Measurements from ENCODE around the gene PLBD1.

Gene PLBD1

GRCh38 chr12:14564336-14564959, 3.2 kb downstream of the PLBD1 start:
- no peak for DNase-seq (ENCODE audit: low read depth)

DNA sequence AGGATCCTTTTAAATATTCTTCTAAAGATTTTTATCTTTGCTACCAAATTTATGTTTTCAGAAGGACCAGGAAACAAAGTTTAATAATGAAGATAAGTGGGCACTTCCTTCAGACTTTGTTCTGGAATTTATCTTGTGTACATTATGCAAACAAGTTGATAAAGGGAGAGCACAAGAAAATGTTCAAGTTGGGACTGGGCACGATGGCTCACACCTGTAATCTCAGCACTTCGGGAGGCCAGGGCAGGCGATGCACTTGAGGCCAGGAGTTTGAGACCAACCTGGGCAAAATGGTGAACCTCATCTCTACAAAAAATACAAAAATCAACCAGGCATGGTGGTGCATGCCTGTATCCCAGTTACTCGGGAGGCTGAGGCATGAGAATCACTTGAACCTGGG, 4.6 kb downstream of the PLBD1 start:
- no peak for DNase-seq (ENCODE audit: low read depth)

DNA sequence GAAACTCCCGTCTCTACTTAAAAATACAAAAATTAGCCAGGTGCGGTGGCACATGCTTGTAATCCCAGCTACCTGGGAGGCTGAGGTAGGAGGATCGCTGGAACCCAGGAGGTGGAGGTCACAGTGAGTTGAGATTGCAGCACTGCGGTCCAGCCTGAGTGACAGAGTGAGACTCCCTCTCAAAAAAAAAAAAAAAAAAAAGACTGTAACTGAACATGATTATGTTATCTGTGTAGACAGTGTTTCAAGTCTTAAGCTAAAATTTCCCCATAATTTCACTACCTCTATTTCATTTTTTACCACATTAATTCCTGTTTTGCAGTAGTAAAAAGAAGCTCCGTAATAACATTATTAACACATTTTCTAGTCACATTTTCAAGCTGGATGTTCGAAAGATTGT, 5.4 kb downstream of the PLBD1 start:
- no peak for DNase-seq (ENCODE audit: low read depth)

GRCh38 chr12:14561677-14562238, 5.9 kb downstream of the PLBD1 start:
- no peak for DNase-seq (ENCODE audit: low read depth)

- no peak for DNase-seq (ENCODE audit: low read depth)
Measured at GRCh38 chr12:14560904-14561574, 6.6 kb downstream of the PLBD1 start.

DNA sequence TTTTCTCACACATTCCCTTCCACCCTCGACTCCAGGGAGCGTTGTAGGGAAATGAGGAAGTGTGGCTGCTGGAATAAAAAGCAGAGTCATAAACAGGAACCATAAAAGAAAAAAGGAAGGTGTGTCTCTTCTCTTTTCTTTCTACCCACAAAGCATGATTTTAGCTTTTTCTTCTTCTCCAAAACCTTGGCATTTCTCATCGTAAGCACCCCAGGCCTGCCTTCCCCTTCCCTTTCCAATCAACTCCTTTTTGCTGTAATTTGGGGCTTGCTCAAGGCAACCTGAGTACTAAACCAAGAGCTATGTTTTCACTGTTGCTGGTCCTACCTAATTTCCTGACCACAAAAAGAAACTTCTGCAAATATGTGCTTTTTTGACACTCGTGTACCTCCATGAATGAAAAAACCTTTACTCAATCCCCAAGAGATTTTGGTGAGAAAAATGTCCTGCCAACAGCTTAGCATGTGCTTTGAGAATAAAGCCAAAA, 9.2 kb downstream of the PLBD1 start:
- DNase-seq (ENCODE audit: low read depth) = no peak

DNA sequence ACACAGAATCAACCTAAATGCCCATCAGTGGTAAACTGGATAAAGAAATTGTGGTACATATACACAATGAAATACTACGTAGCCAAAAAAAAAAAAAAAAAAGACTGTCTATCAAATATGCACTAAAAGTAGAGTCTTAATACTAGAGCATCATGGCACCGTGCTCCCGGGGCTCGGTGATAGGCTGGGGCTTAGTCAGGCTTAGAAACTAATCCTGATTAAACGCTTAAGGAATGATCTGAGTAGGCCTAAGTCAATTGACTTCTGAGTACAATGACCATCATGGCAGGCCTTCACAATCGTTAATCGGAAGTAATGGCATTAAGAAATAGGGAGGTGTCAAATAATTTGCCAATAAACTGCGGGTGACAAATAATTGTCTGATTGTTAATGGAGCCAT, 9.7 kb downstream of the PLBD1 start:
- DNase-seq (ENCODE audit: low read depth) = no peak

DNA sequence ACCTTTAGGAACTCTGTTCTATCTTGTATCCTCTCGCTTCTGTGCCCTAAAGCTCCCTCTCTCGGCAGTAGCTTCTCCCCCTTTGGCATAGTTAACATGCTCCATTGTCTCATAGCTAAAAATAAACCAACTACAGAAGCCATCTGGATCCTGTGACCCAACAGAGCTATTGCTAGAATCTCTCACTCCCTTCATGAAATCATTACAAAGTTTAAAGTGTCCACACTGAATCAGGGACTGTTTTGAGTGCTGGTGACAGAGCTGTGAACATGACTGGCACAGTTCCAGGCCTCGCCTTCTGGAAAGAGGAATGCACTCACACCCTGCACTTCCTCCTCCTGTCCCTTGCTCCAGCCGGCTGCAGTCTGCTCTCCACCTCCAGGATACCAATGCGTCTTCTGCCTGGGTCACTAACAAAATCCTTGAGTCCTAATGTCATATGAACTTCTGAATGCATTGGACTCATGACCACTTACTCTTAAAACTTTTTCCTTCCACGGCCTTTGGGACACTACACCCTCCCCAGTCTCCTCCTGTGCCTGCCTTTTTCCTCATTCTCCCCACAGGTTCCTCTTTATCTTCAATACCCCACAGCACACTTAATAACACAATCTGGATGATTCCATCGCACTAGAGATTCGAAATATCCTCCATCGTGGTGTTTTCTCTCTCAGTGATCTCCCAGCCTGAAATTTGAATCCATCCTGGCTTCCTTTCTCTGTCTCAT, 13.2 kb downstream of the PLBD1 start:
- DNase-seq (ENCODE audit: low read depth) = no peak

GRCh38 chr12:14548609-14549008, 19.1 kb downstream of the PLBD1 start:
- no peak for DNase-seq (ENCODE audit: low read depth)

GRCh38 chr12:14547571-14547970, 20.1 kb downstream of the PLBD1 start:
- no peak for DNase-seq (ENCODE audit: low read depth)

GRCh38 chr12:14545144-14546124, 22.2 kb downstream of the PLBD1 start:
- DNase-seq (ENCODE audit: low read depth) = no peak

DNA sequence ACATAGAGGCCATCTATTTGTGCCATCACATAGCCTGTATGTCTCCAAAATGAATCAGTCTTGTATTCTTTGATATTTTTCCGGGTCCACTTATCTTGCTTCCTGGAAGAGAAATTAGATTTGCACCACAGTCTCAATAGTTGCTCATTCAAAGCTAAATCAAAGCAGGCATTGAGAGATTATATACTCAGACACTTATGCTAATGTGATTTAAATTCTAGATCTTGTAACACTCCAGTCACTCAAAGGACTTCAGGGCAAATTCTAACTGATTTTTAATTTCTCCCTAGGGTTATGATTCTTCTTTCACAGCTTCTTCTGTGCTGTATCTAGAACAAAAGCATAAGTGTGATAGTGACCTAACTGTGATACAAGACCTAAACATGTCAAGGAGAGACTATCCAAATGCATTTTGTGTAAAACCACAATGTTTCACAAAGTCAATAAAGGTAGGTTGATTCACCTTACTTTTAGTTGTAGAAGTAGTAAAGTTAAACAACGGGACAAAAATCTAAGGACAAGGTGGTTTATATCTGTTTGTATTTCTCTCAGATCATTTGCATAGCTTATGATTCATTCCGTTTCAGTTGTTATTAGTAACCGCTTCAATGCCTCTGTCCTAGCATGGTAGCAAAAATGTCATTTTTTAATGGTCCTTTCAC, 26.8 kb downstream of the PLBD1 start:
- no peak for DNase-seq (ENCODE audit: low read depth)

DNA sequence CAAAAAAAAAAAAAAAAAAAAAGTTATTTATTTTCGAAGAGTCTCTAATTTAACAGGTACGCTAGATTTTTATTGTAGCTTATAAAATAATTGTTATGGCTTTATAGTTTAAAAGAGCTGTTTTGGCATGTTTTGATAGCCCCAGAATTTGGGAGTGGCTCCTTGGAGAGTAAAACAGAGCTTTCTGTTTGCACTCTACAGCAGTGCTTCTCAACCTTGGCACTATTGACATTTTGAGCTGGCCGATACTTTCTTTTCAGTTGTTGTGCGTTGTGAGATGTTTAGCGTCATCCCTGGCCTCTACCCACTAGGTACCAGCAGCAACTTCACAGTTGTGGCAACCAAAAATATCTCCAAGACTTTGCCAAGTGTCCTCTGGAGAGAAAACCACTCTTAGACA, 30.6 kb downstream of the PLBD1 start:
- DNase-seq (ENCODE audit: low read depth) = no peak

GRCh38 chr12:14532152-14532551, 35.5 kb downstream of the PLBD1 start:
- DNase-seq (ENCODE audit: low read depth) = no peak

DNA sequence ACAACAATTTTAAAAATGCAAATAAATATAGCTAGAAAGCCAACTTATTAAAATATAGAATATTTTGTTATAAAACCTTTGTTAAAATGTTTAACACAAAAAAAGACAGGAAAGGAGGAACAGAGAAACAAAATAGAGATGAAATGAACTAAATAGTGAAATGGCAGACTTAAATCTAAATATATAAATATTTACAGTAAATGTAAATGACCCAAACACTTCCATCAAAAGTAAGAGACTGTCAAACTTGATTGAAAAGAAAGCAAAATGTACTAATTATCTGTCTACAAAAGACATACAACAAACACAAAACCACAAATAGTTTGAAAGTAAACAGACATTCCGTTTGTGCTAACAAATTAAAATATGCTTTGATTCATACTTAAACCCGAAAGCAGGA, 41.7 kb downstream of the PLBD1 start:
- DNase-seq (ENCODE audit: low read depth) = no peak

DNA sequence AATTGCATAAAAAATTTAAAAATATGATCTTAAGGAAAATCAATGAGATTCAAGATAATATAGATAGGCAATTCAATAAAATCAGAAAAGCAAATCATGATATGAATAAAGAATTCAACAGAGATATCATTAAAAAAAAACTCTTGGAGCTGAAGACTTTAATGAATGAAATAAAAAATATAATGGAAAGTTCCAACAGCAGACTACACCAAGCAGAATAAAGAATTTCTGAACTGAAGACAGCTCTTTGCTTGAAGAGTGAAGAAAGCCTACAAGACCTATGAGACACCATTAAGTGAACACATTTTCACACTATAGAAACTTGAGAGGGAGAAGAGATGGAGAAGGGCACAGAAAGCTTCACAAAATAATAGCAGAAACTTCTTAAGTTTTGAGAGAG, 45.9 kb downstream of the PLBD1 start:
- DNase-seq (ENCODE audit: low read depth) = no peak

DNA sequence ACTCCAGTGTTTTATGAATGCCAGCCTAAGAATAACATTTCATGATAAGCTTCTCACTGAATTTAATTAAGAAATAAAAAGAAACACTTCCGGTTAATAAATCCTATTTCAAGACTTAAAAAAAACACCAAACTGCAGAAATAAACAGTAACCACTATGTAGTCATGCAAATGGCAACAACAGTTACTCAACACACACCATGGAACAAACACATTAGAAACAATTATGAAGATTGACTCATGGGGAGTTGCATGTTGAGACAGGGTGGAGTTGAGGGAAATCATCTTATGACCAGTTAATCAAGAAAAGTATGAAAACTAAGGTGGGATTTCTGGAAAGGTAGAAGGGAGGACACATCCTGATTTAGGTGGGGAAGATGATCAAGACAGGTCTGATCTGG, 52.7 kb downstream of the PLBD1 start:
- DNase-seq (ENCODE audit: low read depth) = no peak

DNA sequence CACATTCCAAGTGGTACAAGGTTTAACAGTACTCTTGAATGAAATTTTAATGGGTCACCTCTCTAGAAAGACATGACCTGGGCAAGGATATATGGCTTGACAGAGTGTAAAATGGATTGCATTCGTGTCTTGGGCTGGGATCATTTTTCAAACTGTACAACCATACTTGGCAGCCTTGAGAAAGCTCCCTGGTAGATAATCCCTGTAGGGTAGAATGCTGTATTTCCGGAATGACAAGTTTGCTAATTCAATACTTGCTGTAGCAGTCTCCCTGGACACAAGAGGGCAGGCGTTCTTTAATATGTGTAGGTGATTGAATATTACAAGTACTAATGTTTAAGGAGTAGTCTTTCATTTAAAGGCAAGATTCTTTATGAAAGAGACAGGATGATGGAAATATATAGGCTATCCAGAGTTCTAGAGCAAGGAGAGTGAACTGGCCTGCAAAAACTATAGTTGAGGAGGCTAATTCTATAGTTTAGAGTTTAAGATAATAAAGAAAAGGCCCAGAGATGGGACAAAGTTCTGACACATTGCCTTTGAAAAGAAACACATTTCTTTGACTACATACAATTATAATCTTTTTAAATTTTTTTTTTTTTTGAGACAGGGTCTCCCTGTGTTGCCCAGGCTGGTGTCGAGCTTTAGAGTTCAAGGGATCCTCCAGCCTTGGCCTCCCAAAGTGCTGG, 53.4 kb downstream of the PLBD1 start:
- no peak for DNase-seq (ENCODE audit: low read depth)

DNA sequence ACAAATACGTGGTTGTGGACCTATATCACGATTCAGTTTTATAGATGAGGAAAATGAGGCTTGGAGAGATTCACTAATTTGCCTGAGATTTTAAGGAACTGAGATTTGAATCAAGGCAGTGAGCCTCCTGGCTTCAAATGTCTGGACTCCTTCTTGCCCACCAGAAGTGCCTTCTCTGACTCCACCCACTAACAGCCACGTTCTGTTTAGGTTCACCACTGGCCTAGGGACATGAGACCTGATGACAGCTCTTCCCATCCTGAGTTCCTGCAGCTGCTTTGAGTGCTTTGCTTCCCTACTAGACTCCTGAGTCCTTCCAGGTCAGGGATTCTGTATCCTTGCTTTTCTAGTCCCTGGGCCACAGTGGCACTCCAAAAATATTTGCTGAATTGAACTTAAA, 57.1 kb downstream of the PLBD1 start:
- no peak for DNase-seq (ENCODE audit: low read depth)

Data from stimulated activated CD8-positive, alpha-beta memory T cell treated with anti-CD3 and anti-CD28 coated beads, Interleukin-12 subunit alpha, Interleukin-12 subunit beta, amount 100 ng/mL, for 1 hour (primary cell).